ENCODE measurements around the gene INPP1.

- TF ChIP-seq CTCF (conservative IDR thresholded peaks at IDR 0.05) = no peak
- TF ChIP-seq EZH2 (IDR thresholded peaks at IDR 0.05; ENCODE audit: low read depth) = no peak
Observed at GRCh38 chr2:190303647-190304046, 39.7 kb upstream of the INPP1 start.
